ENCODE results near the gene PCDHGB1.
"Not testable (repeated sequence)": the region's sequence is repeated elsewhere in the genome, so short reads cannot be mapped to it uniquely, and the experiment has no call there.

Gene PCDHGB1

DNA sequence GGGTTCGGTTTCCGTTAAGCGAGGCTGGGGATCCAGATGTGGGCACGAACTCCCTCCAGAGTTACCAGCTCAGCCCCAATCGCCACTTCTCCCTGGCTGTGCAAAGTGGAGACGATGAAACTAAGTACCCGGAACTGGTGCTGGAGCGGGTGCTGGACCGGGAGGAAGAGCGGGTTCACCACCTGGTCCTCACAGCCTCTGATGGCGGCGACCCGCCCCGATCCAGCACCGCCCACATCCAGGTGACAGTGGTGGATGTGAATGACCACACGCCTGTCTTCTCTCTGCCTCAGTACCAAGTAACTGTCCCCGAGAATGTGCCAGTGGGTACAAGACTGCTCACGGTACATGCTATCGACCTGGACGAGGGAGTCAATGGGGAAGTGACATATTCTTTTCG lies 33.4 kb downstream of the PCDHGB1 start:
- no peak for DNase-seq (ENCODE audit: low read depth)

- no peak for DNase-seq (ENCODE audit: low read depth)
These were observed 34.8 kb downstream of the PCDHGB1 start for GRCh38 chr5:141384471-141385267.

- DNase-seq (ENCODE audit: low read depth): not testable (repeated sequence)
These were observed 37.8 kb downstream of the PCDHGB1 start, which contains the start of gene PCDHGB4 for GRCh38 chr5:141387557-141388311. Gene PCDHGB4, plus strand, starts transcription at chr5:141387698. Its CDS starts 187 bp downstream, at chr5:141387885.

DNA sequence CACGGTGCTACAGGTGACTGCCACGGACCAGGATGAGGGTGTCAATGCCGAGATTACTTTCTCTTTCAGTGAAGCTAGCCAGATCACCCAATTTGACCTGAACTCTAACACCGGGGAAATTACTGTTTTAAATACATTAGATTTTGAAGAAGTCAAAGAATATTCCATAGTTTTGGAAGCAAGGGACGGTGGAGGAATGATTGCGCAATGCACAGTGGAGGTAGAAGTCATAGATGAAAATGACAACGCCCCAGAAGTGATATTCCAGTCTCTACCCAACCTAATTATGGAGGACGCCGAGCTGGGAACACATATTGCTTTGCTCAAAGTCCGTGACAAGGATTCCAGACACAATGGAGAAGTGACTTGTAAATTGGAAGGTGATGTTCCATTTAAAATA lies 38.8 kb downstream of the PCDHGB1 start:
- no peak for DNase-seq (ENCODE audit: low read depth)

GRCh38 chr5:141389153-141390042 lies 39.5 kb downstream of the PCDHGB1 start:
- DNase-seq (ENCODE audit: low read depth): no peak

GRCh38 chr5:141392429-141393198 lies 42.7 kb downstream of the PCDHGB1 start, which contains the start of gene PCDHGA8:
Gene PCDHGA8, plus strand, starts transcription at chr5:141392633. Its CDS starts 181 bp downstream, at chr5:141392814.
- no peak for DNase-seq (ENCODE audit: low read depth)

- DNase-seq (ENCODE audit: low read depth): no peak
These were observed 43.4 kb downstream of the PCDHGB1 start for GRCh38 chr5:141393267-141393666.

- DNase-seq (ENCODE audit: low read depth): not testable (repeated sequence)
These were observed 44.7 kb downstream of the PCDHGB1 start for GRCh38 chr5:141394401-141395187.

- DNase-seq (ENCODE audit: low read depth): not testable (repeated sequence)
These were observed 48.1 kb downstream of the PCDHGB1 start, which contains the start of gene PCDHGB5 for GRCh38 chr5:141397756-141398551. Gene PCDHGB5, plus strand, starts transcription at chr5:141397947. Its CDS starts 181 bp downstream, at chr5:141398128.

DNA sequence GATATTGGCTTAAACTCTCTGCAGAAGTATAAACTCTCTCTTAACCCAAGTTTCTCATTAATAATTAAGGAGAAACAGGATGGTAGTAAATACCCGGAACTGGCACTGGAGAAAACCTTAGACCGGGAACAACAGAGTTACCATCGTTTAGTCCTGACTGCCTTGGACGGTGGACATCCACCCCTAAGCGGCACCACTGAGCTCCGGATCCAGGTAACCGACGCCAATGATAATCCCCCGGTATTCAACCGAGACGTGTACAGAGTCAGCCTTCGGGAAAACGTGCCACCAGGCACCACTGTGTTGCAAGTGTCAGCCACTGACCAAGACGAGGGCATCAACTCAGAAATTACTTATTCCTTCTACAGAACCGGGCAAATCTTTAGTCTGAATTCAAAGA lies 48.7 kb downstream of the PCDHGB1 start:
- DNase-seq (ENCODE audit: low read depth): no peak

DNA sequence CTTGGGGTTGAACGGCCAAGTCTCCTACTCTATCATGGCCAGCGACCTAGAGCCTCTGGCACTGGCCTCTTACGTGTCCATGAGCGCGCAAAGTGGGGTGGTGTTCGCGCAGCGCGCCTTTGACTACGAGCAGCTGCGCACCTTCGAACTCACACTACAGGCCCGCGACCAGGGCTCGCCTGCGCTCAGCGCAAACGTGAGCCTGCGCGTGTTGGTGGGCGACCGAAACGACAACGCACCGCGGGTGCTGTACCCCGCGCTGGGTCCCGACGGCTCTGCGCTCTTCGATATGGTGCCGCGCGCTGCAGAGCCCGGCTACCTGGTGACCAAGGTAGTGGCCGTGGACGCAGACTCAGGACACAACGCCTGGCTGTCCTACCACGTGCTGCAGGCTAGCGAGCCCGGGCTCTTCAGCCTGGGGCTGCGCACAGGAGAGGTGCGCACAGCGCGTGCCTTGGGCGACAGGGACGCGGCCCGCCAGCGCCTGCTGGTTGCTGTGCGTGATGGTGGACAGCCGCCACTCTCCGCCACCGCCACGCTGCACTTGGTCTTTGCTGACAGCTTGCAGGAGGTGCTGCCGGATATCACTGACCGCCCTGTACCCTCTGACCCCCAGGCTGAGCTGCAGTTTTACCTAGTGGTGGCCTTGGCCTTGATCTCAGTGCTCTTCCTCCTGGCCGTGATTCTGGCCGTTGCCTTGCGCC lies 49.8 kb downstream of the PCDHGB1 start:
- DNase-seq (ENCODE audit: low read depth): no peak

Data from stimulated activated CD8-positive, alpha-beta memory T cell treated with anti-CD3 and anti-CD28 coated beads, Interleukin-12 subunit alpha, Interleukin-12 subunit beta, amount 100 ng/mL, for 1 hour (primary cell).